GM18526 (cell line): ENCODE measurements around the gene FBXO11.
A peak's percentile ranks its signal among the peaks of the same experiment; 100 is the strongest.

Source experiments
- POLR2A ChIP-seq: IDR thresholded peaks from 3 replicates; pipeline ENCODE4 v1.6.1; 2011; ENCODE audit not compliant: insufficient read length; ENCODE audit errors: extremely low read depth

The FBXO11 gene

GRCh38 chr2:47906157-47907038 lies at the start of gene FBXO11:
FBXO11 (minus strand) TSS chr2:47906498; CDS start chr2:47905720, 778 bp downstream.
- peak; percentile 84 for TF ChIP-seq POLR2A

GRCh38 chr2:47950340-47951301 lies 44.3 kb upstream of the FBXO11 start:
- no peak for TF ChIP-seq POLR2A

GRCh38 chr2:47946593-47946992 lies 40.3 kb upstream of the FBXO11 start:
- no peak for TF ChIP-seq POLR2A

- no peak for TF ChIP-seq POLR2A
These were observed 38.9 kb upstream of the FBXO11 start for GRCh38 chr2:47945046-47945781.

- TF ChIP-seq POLR2A = no peak
These were observed 35.6 kb upstream of the FBXO11 start for GRCh38 chr2:47941936-47942335.

- no peak for TF ChIP-seq POLR2A
These were observed 31.4 kb upstream of the FBXO11 start for GRCh38 chr2:47937677-47938076.

- TF ChIP-seq POLR2A = no peak
These were observed 28.8 kb upstream of the FBXO11 start for GRCh38 chr2:47935071-47935470.

- TF ChIP-seq POLR2A = no peak
These were observed 11.7 kb upstream of the FBXO11 start for GRCh38 chr2:47918043-47918442.

- TF ChIP-seq POLR2A = no peak
These were observed 11.1 kb upstream of the FBXO11 start for GRCh38 chr2:47917276-47917961.

GRCh38 chr2:47916412-47916811 lies 10.1 kb upstream of the FBXO11 start:
- no peak for TF ChIP-seq POLR2A

- TF ChIP-seq POLR2A = no peak
These were observed 2.4 kb upstream of the FBXO11 start for GRCh38 chr2:47908682-47909081.

GRCh38 chr2:47907039-47907781 lies 912 bp upstream of the FBXO11 start:
- no peak for TF ChIP-seq POLR2A

GRCh38 chr2:47905386-47906156 lies 727 bp downstream of the FBXO11 start:
- no peak for TF ChIP-seq POLR2A

GRCh38 chr2:47903781-47904490 lies 2.4 kb downstream of the FBXO11 start:
- no peak for TF ChIP-seq POLR2A
